COR-L47 (cell line): ENCODE measurements around the gene TSR3.

ENCODE experiments used
- DNase-seq: peaks from one replicate; lab custom pipeline; 2025; lab: John Stamatoyannopoulos, UW

The TSR3 gene

GRCh38 chr16:1324286-1324826 lies 27.3 kb downstream of the TSR3 start:
- DNase-seq: no peak

- DNase-seq: no peak
These were observed 28.1 kb downstream of the TSR3 start for GRCh38 chr16:1323296-1324239.

- DNase-seq: no peak
These were observed 29.3 kb downstream of the TSR3 start for GRCh38 chr16:1322407-1322806.

DNA sequence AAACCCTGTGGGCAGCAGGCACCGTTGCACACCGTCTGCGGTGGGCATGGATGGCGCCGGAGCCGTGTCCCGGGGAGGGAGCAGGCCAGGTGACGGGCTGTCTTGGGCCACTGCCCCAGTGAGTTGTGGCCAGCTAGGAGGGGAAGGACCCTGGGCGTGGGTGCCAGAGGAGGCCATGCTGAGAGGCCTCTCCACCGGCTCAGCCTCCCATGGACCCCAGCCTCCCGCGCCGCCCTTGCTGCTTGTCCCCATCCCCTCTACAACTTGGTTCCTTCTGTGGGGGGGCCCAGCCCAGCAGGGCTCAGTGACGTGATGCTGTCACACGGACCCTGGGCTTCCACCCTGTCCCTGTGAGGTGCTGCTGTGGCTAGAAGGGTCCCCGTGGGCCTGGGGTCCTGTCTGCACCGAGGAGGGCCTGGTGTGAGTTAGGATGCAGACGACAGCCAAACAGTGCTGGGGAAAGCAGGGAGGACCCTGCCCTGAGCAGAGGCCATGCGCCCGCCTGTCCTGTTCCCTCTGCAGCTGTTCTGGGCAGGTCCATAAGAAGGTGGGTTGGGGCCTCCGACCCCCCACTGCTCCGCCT lies 30.9 kb downstream of the TSR3 start:
- no peak for DNase-seq

DNA sequence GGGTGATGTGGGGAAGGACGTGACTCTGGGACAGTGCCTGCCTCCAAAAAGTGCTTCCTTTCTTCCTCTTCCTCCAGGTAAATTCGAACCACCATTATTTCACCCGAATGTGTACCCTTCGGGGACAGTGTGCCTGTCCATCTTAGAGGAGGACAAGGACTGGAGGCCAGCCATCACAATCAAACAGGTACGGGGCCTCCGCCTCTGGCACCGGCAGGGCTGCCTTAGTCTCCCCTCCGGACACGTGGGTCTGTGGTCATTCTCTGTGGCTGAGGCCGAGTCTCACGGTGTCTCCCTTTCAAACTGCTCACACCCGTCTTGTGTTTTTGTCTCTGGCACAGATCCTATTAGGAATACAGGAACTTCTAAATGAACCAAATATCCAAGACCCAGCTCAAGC lies 31.6 kb downstream of the TSR3 start:
- no peak for DNase-seq

DNA sequence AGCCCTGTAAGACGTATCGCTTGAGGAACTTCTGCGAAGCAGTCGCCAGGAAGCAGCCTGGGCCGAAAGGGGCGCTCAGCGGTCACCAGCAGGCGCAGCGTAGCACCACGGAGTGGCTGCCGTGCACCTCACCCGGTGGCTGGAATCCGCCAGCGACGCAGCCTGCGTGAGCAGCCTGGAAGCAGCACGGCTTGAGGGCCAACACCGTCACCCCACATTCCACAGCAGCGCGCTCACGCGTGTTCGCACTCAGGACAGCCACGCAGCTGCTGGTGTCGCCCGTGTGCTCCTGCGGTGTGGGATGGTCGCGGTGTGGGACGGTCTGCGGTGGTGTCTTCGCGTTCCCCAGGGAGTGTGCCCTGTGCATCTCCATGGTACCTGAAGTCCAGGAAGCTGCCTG lies 32.6 kb downstream of the TSR3 start:
- DNase-seq: no peak

DNA sequence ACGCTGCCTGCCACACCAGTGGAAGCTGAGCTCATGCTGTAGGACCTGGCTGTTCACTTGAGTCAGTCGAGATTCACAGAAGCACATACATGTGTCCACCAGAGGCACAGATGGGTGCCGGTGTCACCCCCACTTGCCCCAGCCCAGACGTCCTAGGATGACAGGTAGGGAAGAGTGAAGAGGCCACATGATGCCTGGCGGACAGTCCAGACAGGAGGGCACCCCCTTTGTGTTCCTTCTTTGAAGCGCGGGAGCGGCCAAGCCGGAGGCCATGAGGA lies 33.5 kb downstream of the TSR3 start:
- no peak for DNase-seq

- DNase-seq: no peak
These were observed 34.0 kb downstream of the TSR3 start for GRCh38 chr16:1317479-1318267.

DNA sequence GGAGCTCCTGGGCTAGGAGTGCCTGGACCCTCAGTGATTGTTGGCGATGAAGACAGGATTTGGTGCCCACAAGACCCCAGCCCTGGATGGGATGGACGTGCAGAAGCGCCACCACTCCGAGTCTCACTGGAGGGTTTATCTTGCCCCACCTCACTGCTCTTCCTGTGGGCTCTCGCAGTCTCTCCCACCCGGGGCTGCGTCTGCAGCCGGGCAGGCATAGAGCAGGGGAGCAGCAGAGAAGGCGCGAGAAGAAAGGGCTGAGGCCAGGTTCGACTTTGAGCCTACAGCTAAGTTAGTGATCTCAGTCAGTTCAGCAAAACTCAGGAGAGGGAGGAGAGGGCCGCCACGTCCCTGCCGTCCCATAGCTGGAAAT lies 35.7 kb downstream of the TSR3 start:
- no peak for DNase-seq

DNA sequence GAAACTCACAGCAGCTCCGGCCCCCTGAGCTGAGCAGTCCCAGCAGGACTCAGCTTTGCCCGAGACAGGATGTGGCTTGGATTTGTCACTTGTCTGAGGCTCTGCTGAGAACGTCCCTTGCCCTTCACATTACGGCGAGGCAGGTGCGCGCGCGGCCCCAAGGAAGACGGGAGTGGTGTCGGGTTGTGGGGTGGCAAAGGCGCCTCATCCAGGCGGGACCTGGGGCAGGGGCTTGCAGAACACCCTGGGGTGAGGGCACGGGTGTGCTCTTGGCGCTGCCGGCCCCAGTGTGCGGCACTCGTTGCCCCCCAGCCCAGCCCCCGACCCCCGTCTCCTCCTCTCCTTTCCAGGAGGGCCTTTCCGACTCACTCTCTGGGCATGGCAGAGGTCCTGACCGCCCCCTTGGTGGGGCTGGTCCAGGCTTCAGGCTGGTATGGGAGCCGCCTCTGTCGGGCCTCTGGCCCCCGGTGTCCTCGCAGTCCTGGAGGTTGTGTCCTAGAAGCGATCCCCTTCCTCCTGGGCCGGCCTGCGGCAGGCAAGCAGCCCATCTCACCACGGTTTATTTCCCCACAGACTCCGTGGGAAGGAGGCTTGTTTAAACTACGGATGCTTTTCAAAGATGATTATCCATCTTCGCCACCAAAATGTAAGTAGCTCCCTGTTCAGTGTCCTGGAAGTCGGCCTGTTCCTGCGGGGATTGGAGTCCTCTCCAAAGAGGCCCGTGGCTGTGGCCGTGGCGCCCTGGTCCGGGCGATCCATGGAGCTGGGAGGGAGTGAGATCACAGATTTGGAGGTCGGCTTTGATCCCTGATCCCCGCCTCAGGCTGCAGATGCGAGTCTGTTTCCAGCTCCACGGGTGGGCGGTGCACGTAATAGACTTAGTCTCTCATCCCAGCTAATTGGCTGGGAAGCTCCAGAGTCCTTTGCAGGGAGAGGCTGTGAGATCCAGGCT lies 36.3 kb downstream of the TSR3 start:
- no peak for DNase-seq

DNA sequence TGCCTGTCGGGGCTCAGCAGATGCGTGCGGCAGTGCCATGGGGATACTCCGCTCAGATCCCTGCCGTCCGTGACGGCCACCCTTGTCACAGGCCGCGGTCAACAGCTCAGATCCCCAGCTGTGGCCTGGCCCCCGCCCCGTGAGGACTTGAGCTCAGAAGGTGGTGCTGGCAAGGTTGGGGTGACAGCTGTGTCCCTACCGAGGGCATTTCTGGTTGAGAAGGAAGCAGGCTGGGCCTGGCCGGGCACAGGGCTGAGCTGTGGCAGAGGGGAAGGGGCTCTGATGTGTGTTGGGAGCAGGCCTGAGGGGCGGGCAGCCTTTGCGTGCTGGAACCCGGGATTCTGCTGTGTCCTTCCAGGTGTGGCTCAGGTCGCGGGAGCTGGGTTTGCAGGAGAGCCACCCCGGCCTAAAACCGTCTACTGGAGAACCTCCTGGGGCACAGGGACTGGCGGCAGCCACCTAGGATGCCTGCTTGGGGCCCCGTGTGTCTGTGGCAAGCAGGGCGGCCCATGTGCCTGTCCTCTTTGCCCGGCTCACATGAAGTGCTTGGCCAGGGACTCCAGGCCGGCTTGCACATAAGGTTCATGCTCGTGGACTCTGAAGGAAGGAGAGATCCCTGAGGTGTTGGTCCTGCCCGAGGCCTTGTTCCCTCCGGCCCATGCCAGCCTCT lies 37.1 kb downstream of the TSR3 start:
- no peak for DNase-seq

DNA sequence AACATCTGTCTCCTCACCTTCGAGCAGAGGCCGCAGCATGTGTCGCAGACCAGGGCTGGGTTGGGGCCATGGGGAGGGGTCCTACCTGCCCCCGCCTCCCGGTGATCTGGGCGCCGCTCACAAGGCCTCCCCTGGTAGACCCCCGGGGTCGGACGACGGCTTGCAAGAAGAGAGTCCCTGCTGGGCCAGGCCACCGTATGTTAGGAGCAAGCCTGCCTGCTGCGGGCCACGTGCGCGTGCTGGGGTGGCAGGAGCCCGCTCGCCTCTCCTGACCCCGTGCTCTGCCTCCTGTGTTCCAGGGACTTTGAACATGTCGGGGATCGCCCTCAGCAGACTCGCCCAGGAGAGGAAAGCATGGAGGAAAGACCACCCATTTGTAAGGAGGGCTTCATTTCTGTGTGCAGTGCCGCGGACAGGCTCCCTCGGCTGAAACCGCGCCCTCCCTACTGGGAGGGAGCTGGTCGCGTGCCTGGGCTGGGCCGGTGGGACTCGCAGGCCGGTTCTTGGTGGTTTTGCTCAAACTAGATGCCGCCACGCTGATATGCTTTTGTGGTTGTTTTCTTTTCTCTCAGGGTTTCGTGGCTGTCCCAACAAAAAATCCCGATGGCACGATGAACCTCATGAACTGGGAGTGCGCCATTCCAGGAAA lies 37.8 kb downstream of the TSR3 start:
- no peak for DNase-seq

DNA sequence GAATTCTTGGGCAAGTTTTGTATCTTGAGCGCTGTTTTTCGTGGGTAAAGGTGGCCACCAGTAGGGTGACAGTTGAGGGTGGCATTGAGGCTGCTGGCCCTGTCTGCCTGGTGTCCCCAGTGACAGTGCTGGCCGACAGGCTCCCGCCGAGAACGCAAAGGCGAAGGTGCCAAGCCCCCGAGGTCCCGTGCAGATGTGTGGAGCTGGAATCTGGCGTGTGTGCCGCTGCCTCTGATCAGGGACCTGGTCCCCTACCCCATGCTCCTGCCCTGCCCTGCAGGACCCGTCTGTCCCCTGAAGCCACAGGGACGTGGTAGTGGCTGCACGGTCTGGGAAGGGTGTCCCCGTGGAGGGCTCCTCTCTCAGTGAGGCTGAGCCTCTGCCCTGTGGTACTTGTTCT lies 38.8 kb downstream of the TSR3 start:
- no peak for DNase-seq

- DNase-seq: no peak
These were observed 39.2 kb downstream of the TSR3 start for GRCh38 chr16:1312467-1312816.

DNA sequence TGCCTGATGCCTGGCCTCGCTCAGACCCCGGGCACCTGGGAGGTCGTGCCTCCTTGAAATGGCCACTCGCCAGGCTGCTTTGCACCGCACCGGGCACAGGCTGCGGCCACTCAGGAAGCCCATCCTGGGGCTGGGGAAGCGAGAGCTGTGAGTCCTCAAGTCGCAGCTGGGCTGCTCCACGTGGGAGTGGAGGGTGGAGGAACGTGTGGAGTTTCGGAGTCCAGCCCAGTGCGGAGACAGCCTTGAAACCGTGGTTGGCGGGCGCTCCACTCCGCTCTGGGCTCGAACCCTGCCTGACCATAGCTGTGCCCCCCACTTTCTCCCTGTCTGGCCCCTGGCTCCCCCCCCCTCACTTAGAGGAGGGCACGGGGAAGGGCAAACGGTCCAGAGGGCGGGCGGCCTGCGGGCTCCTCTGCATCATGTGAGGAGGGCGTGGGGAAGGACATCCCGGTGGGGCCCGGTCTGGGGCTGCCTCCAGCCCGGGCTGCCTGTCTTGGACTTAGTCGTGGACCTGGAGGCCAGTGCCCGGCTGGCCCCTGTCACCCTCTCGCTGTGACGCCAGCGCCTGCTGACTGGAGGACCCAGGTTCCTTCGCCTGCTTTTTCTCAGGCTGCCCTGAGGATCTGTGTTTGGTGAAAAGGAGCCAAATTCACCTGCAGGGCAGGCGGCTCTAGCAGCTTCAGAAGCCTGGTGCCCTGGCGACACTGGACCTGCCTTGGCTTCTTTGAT lies 39.8 kb downstream of the TSR3 start:
- DNase-seq: no peak

DNA sequence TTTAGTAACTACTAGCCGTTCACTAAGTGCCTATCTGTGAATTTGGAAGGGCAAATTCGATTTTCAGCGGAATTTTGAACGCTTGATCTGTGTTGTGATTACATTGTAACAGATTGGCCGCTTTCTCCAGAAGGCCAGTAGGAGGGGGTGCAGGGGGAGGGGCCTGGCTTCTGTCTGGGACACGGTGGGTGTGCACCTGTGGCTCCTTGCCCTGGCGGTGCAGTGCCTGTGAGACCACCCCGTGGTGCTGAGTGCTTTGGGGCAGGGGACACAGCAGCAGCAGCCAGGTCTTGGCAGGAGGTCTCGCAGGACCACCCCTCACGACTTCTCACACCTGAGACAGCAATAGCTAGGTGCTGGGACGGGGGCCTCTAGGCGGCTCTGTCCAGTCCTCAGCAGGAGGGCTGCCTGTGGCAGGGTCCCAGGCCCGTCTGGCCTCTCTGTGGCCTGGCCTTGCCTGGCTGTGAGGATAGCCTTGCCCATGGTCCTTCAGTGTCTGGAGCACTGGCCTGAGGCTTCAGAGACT lies 40.4 kb downstream of the TSR3 start:
- no peak for DNase-seq

GRCh38 chr16:1310832-1311200 lies 40.9 kb downstream of the TSR3 start:
- DNase-seq: no peak

GRCh38 chr16:1309888-1310831 lies 41.5 kb downstream of the TSR3 start:
- DNase-seq: no peak
